ENCODE measurements around the gene SPIC. TPM values are rescaled to one million over a fixed set of nuclear protein-coding genes. Genes with fewer than 3 reads are reported as not detected.

The SPIC gene
- not detected in 2 replicates for total RNA-seq

GRCh38 chr12:101474711-101475386 lies at the start of gene SPIC:
Gene SPIC, plus strand, starts transcription at chr12:101475336. Its CDS starts 1,569 bp downstream, at chr12:101476905.

Other genes with a start within 250 kb of the SPIC start
- 18.4 and 28.2 TPM in 2 replicates for gene UTP20, start 195.2 kb upstream of the SPIC start, total RNA-seq
- 161 and 173 TPM in 2 replicates for gene ARL1, start 67.6 kb upstream of the SPIC start, total RNA-seq
- not detected in 2 replicates for gene MYBPC1, start 119.6 kb downstream of the SPIC start, total RNA-seq
- gene CHPT1, start 222.3 kb downstream of the SPIC start, total RNA-seq = 49.6 and 60.9 TPM in 2 replicates

Measured in uterine smooth muscle cell (primary cell).